Subcutaneous adipose tissue (tissue), 4 donors: ENCODE measurements around the gene SCYGR1. TPM values are rescaled to one million over a fixed set of nuclear protein-coding genes. Genes with fewer than 3 reads are reported as not detected.
"Not testable (repeated sequence)": the region's sequence is repeated elsewhere in the genome, so short reads cannot be mapped to it uniquely, and the experiment has no call there.

Experiments
- total RNA-seq, 4 donors: library from RNA; depleted of rRNA; stranded (reverse); fragments of >200 nt; gene quantifications; one replicate each; pipeline ENCODE4 v1.1.0, GENCODE V29; 2016
- TF ChIP-seq, protein P1 (sequence below): fragments of 450-650 bp; IDR thresholded peaks from one replicate; pipeline ENCODE4 v1.5.1; 2016; ENCODE audit warnings: low read depth, mild to moderate bottlenecking, control low read depth, antibody characterized with exemption, moderate library complexity

SCYGR1 gene, protein sequence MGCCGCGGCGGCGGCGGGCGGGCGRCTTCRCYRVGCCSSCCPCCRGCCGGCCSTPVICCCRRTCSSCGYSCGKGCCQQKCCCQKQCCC
- total RNA-seq: not detected

DNA sequence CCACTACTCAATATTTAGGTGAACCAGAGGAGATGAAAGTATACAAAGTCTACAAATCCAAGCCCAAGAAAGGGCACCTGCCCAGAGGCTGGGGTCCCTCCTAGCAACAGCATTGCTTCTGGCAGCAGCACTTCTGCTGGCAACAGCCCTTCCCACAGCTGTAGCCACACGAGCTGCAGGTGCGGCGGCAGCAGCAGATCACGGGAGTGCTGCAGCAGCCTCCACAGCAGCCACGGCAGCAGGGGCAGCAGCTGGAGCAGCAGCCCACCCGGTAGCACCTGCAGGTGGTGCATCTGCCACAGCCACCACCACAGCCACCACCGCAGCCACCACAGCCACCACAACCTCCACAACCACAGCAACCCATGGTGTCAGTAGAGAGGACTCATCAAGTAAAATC, at the start of gene SCYGR1:
SCYGR1 (minus strand) TSS at position 367 of the 400 bp plus-strand sequence; CDS start at position 367, 0 bp downstream.
- TF ChIP-seq, protein P1, sequence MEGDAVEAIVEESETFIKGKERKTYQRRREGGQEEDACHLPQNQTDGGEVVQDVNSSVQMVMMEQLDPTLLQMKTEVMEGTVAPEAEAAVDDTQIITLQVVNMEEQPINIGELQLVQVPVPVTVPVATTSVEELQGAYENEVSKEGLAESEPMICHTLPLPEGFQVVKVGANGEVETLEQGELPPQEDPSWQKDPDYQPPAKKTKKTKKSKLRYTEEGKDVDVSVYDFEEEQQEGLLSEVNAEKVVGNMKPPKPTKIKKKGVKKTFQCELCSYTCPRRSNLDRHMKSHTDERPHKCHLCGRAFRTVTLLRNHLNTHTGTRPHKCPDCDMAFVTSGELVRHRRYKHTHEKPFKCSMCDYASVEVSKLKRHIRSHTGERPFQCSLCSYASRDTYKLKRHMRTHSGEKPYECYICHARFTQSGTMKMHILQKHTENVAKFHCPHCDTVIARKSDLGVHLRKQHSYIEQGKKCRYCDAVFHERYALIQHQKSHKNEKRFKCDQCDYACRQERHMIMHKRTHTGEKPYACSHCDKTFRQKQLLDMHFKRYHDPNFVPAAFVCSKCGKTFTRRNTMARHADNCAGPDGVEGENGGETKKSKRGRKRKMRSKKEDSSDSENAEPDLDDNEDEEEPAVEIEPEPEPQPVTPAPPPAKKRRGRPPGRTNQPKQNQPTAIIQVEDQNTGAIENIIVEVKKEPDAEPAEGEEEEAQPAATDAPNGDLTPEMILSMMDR: not testable (repeated sequence)

DNA sequence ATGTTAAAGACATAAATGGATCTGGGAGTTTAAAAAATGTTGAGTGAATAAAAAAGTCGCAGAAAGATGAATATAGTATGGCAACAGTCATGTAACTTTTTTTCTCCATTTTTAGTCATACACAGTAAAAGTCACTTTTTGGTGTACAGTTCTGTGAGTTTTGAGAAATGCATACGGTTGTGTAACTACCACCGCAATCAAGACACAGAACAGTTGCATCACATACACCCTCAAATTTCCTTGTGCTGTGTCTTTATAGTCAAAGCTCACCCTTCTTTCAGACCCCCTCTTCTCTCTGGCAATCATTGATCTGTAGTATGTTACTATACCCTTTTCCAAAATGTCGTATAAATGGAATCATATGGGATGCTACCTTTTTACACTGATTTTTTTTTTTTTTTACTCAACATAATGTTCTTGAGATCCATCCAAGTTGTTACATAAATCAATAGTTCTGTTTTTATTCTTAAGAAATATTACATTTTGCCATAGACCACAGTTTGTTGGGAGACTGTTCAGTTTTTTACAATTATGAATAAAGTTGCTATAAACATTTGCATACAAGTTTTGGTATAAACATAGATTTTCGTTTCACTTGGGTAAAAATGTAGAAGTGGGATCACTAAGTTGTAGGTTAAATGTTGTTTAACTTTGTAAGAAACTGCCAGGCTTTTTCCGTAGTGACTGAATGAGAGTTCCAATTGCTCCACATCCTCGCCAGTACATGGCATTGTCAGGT, 48.9 kb upstream of the SCYGR1 start:
- TF ChIP-seq, protein P1: no peak

DNA sequence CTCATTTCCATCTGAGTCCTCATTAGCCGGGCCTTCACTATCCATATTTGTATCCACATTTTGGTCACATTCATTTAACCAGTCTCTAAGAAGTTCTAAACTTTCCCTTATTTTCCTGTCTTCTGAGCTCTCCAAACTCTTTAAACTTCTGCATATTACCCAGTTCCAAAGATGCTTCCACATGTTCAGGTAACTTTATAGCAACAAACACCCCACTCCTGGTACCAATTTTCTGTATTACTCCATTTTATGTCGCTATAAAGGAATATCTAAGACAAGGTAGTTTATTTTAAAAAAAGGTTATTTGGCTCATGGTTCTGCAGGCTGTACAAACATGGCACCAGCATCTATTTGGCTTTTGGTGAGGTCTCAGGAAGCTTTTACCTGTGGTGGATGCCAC, 45.4 kb upstream of the SCYGR1 start:
- TF ChIP-seq, protein P1: no peak

- TF ChIP-seq, protein P1: no peak
Observed at GRCh38 chr2:227430639-227431038, 42.9 kb upstream of the SCYGR1 start.

- TF ChIP-seq, protein P1: no peak
Observed at GRCh38 chr2:227428731-227429285, 41.1 kb upstream of the SCYGR1 start.

DNA sequence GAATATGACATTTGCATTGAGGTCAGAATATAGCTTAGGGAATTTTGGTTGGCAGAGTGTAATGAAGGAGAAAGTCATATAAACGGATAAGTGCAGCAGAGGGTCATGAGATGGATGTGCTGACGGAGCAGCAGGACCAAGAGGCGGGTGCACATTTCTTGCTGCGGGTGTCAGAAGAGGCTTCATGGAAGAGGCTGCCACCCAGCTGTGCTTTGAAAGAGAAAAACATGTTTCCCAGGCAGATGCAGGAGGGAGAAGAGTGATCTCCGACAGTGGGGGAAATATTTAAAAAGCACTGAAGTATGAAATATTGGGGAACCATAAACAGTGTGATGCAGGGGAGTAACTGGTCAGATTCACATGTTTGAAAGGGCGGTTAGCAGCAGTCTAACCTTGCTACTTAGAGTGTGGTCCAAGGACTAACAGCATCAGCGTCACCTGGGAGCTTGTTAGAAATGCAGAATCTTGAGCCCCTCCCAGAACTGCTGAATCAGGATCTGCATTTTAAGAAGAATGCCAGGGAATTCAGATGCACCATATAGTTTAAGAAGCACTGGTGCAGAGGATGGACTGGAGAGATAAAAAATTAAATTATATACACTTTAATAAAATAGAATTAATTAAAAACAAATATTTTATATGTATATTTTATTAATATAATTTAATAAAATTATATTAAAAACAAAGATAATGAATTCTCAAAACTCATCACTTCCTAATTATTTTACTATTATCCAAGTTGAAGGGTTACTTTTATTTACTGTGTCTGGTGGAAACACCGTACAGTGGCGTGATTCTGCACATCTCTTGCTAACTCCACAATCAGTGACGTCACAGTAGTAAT, 36.1 kb upstream of the SCYGR1 start:
- TF ChIP-seq, protein P1: no peak
